GM23248 (cell line): ENCODE measurements around the gene FRMD5. TPM values are rescaled to one million over a fixed set of nuclear protein-coding genes. Genes with fewer than 3 reads are reported as not detected.
A peak's percentile ranks its signal among the peaks of the same experiment; 100 is the strongest.
"Not testable (repeated sequence)": the region's sequence is repeated elsewhere in the genome, so short reads cannot be mapped to it uniquely, and the experiment has no call there.

Experiments used
- DNase-seq: peaks from one replicate; pipeline ENCODE4 v3.0.0-alpha.2; 2015
- H2AFZ ChIP-seq: fragments of 200-600 bp; sonication (generic); 2 replicates; pipeline ENCODE4 v1.6.1; 2016; ENCODE audit warnings: antibody characterized with exemption
- H3F3A ChIP-seq: fragments of 200-600 bp; sonication (generic); 2 replicates; pipeline ENCODE4 v1.6.1; 2016; ENCODE audit warnings: mild to moderate bottlenecking, antibody characterized with exemption, mixed run types; ENCODE audit not compliant: insufficient read depth
- H3K27ac ChIP-seq: fragments of 200-600 bp; sonication (generic); 2 replicates; pipeline ENCODE4 v1.5.1; 2016; ENCODE audit warnings: mild to moderate bottlenecking
- H3K27me3 ChIP-seq: fragments of 200-600 bp; sonication (generic); replicated peaks from 2 replicates; pipeline ENCODE4 v1.6.1; 2016; ENCODE audit warnings: mild to moderate bottlenecking; ENCODE audit not compliant: insufficient read depth
- H3K36me3 ChIP-seq: fragments of 200-600 bp; sonication (generic); 2 replicates; pipeline ENCODE4 v1.6.1; 2016; ENCODE audit warnings: low read depth, mild to moderate bottlenecking
- H3K4me1 ChIP-seq: fragments of 200-600 bp; sonication (generic); 2 replicates; pipeline ENCODE4 v1.6.1; 2016; ENCODE audit warnings: mild to moderate bottlenecking; ENCODE audit not compliant: insufficient read depth
- H3K4me2 ChIP-seq: fragments of 200-600 bp; sonication (generic); one replicate; pipeline ENCODE4 v1.6.1; 2016; ENCODE audit warnings: mild to moderate bottlenecking; ENCODE audit not compliant: unreplicated experiment
- H3K4me3 ChIP-seq: fragments of 200-600 bp; sonication (generic); 2 replicates; pipeline ENCODE4 v1.5.1; 2016; ENCODE audit warnings: mild to moderate bottlenecking
- H3K79me2 ChIP-seq: fragments of 200-600 bp; sonication (generic); 2 replicates; pipeline ENCODE4 v1.6.1; 2016; ENCODE audit warnings: mild to moderate bottlenecking; ENCODE audit not compliant: insufficient read depth
- H3K9ac ChIP-seq: fragments of 200-600 bp; sonication (generic); 2 replicates; pipeline ENCODE4 v1.6.1; 2016; ENCODE audit warnings: mild to moderate bottlenecking
- H3K9me2 ChIP-seq: fragments of 200-600 bp; sonication (generic); 2 replicates; pipeline ENCODE4 v1.6.1; 2016; ENCODE audit warnings: mixed run types, mild to moderate bottlenecking, moderate library complexity; ENCODE audit not compliant: insufficient read depth
- H3K9me3 ChIP-seq: fragments of 200-600 bp; sonication (generic); one replicate; pipeline ENCODE4 v1.6.1; 2017; ENCODE audit warnings: low read depth
- H4K20me1 ChIP-seq: fragments of 200-600 bp; sonication (generic); 2 replicates; pipeline ENCODE4 v1.6.0; 2016; ENCODE audit not compliant: insufficient read depth
- EZH2 ChIP-seq: fragments of 200-600 bp; sonication (generic); IDR thresholded peaks from 2 replicates; pipeline ENCODE4 v1.6.1; 2018; ENCODE audit warnings: antibody characterized with exemption, mild to moderate bottlenecking; ENCODE audit not compliant: insufficient read depth, poor library complexity, severe bottlenecking
- EZH2phosphoT487 ChIP-seq: fragments of 200-600 bp; sonication (generic); IDR thresholded peaks from 2 replicates; pipeline ENCODE4 v1.6.1; 2018; ENCODE audit warnings: antibody characterized with exemption, moderate library complexity, mild to moderate bottlenecking, low read depth; ENCODE audit not compliant: insufficient read depth
- WGBS, 2 experiments: methylation state at CpG; one replicate each; pipeline ENCODE4 v1.1.6; 2015 to 2017; ENCODE audit warnings: low lambda C conversion rate in 2 of 2, low coverage in 1 of 2; ENCODE audit errors: missing lambda C conversion rate in 2 of 2; 5-methylcytosine and 5-hydroxymethylcytosine counted together
- in situ Hi-C: fragments of 300-500 bp; cut with MboI; formaldehyde crosslinking; loops from 2 replicates; pipeline ENCODE4 v1.15.0; 2020
- polyA plus RNA-seq: library from polyadenylated mRNA; unstranded; fragments of >200 nt; fragmentation: Nextera tagmentation; extraction: Ambion mirVana; gene quantifications from 2 replicates; pipeline ENCODE4 v1.2.1, GENCODE V29; 2016
- total RNA-seq: library from RNA; depleted of rRNA; stranded (reverse); fragments of >200 nt; shearing (Covaris generic); gene quantifications from 2 replicates; pipeline ENCODE4 v1.2.3, GENCODE V29; 2014

Gene FRMD5
- total and polyA plus RNA-seq, 2 experiments from 2014 or later: 0.65 to 2.9 TPM

GRCh38 chr15:44227584-44227983 is 32.5 kb upstream of the FRMD5 start:
- TF ChIP-seq EZH2 (no peak), EZH2phosphoT487 (no peak)
- Histone ChIP-seq H3F3A (no peaks in the 10 kb centered on the region), H3K4me3 (no peak overlapping the region), H2AFZ (no peak overlapping the region), H3K4me2 (no peak overlapping the region), H4K20me1 (no peaks in the 10 kb centered on the region), H3K4me1 (no peaks in the 10 kb centered on the region), H3K9me2 (no peaks in the 10 kb centered on the region), H3K27me3 (no peaks in the 10 kb centered on the region), H3K9me3 (no peaks in the 10 kb centered on the region), H3K79me2 (no peaks in the 10 kb centered on the region), H3K27ac (no peak overlapping the region), H3K9ac (no peak overlapping the region), H3K36me3 (no peaks in the 10 kb centered on the region)
- DNase-seq: no peak
- in situ Hi-C loops: no loop called here

GRCh38 chr15:44227001-44227400 is 31.9 kb upstream of the FRMD5 start:
- H3K4me1 ChIP-seq, H3K79me2 ChIP-seq, H4K20me1 ChIP-seq, H2AFZ ChIP-seq, H3K36me3 ChIP-seq, H3K9me2 ChIP-seq, H3K27me3 ChIP-seq, H3K4me3 ChIP-seq, H3K27ac ChIP-seq, DNase-seq, H3K9me3 ChIP-seq, H3K9ac ChIP-seq, in situ Hi-C loops, H3K4me2 ChIP-seq, H3F3A ChIP-seq: not testable (repeated sequence)
- WGBS, 2 experiments: 69 to 72% methylated on average over 4 of the region's 4 CpGs

- Histone ChIP-seq H3K9me2 (no peaks in the 10 kb centered on the region), H3K4me3 (no peak overlapping the region), H3K79me2 (no peaks in the 10 kb centered on the region), H3K36me3 (no peaks in the 10 kb centered on the region), H3F3A (no peaks in the 10 kb centered on the region), H3K27me3 (no peaks in the 10 kb centered on the region), H3K4me2 (no peak overlapping the region), H3K9ac (no peak overlapping the region), H3K27ac (no peak overlapping the region), H4K20me1 (no peaks in the 10 kb centered on the region), H2AFZ (0 out of 2 replicates have a peak overlapping the region, but pooled peaks have one; percentile 30), H3K9me3 (no peaks in the 10 kb centered on the region), H3K4me1 (no peaks in the 10 kb centered on the region)
- in situ Hi-C loops: no loop called here
- WGBS, 2 experiments: 38 to 48% methylated on average over 1 of the region's 1 CpG
- TF ChIP-seq EZH2 (no peak), EZH2phosphoT487 (no peak)
- DNase-seq: no peak
Observed at GRCh38 chr15:44222478-44222877, 27.4 kb upstream of the FRMD5 start.

- Histone ChIP-seq H3F3A (peaks cover 5% of the 10 kb centered on the region; the same call in 1 of the 2 replicates), H3K4me3 (no peak overlapping the region), H2AFZ (no peak overlapping the region), H3K4me2 (no peak overlapping the region), H3K79me2 (no peaks in the 10 kb centered on the region), H3K9ac (no peak overlapping the region), H3K9me3 (no peaks in the 10 kb centered on the region), H3K4me1 (peaks cover 9% of the 10 kb centered on the region), H4K20me1 (no peaks in the 10 kb centered on the region), H3K27ac (no peak overlapping the region), H3K36me3 (no peaks in the 10 kb centered on the region), H3K9me2 (no peaks in the 10 kb centered on the region), H3K27me3 (no peaks in the 10 kb centered on the region)
- 80% methylated on average over 3 of the region's 3 CpGs for WGBS, 2 experiments
- no peak for DNase-seq
- in situ Hi-C loops: loop anchor here (10.0 kb wide), 2 partner anchors 314 to 344 kb away; no protein-coding TSS in a partner anchor
- no peak for TF ChIP-seq EZH2
- TF ChIP-seq EZH2phosphoT487: no peak
Observed at GRCh38 chr15:44219073-44219472, 24.0 kb upstream of the FRMD5 start.

GRCh38 chr15:44216958-44217357 is 21.9 kb upstream of the FRMD5 start:
- no peaks in the 10 kb centered on the region for H4K20me1 ChIP-seq
- DNase-seq: no peak
- 94 to 95% methylated on average over 1 of the region's 1 CpG for WGBS, 2 experiments
- in situ Hi-C loops: loop anchor here (10.0 kb wide), 2 partner anchors 312 to 342 kb away; no protein-coding TSS in a partner anchor
- no peak for TF ChIP-seq EZH2phosphoT487
- no peak for TF ChIP-seq EZH2
- no peak overlapping the region for H3K9ac ChIP-seq
- H2AFZ ChIP-seq: no peak overlapping the region
- H3K9me2 ChIP-seq: no peaks in the 10 kb centered on the region
- no peak overlapping the region for H3K27ac ChIP-seq
- no peak overlapping the region for H3K4me3 ChIP-seq
- no peak overlapping the region for H3K4me2 ChIP-seq
- no peaks in the 10 kb centered on the region for H3K9me3 ChIP-seq
- H3F3A ChIP-seq: peaks cover 5% of the 10 kb centered on the region; the same call in 1 of the 2 replicates
- no peaks in the 10 kb centered on the region for H3K36me3 ChIP-seq
- peaks cover 9% of the 10 kb centered on the region for H3K4me1 ChIP-seq
- H3K27me3 ChIP-seq: no peaks in the 10 kb centered on the region
- no peaks in the 10 kb centered on the region for H3K79me2 ChIP-seq
